Measurements from ENCODE around the gene COPA.

COPA gene

DNA sequence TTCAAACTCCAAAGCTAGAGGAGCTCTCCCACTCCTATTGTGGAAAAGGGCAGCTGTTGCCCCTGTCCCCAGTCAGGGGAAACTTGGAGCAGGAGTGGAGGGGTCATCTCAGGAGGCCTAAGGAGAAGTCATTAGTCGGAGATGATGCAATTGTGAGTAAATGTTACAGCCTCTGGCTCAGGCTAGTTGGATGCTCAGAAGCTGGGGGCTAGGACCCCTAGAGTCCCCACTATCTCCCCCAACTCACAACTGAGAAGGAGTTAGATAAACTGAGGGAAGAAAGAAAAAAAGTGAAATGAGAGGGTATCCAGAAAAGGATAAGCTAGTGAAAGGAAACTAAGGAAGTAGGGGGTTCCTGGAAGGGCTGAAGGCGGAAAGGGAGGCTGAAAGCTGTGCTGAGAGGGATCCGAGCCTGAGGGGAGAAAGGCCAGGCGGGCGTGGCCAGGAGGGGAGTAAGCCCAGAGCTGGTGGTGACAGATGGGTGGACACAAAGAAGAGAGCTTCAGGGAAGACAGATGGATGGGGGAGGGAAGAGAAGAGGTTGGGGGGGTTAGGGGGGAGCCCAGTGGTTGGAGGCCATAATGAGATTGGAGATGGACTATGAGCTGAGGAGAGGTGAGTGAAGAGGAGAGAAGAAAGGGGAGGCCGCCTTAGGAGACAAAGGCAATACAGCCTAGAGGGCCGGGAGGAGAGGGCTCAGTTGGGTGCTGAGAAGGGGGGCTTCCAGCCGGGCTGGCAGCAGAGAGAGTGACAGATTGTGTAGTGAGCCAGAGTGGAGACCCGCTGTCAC is 19.3 kb upstream of the COPA start:
- DNase-seq, result no peak

DNA sequence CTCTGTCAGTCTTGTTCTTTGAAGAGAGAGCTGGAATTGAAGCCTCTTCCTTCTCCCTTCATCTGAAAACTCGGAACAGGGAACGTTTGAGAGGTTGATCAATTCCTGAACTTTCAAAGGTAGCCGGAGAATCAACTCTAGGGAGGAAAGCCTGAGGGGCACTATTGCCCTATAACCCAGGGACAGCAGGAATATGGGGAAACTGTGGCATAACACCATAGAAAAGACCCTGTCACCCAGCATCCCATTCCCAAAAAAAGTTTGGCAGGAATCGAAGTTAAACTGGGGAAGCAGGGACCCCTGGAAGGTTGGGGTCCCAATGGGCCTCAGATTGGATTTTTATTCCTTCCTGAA is 18.7 kb upstream of the COPA start:
- no peak for DNase-seq

DNA sequence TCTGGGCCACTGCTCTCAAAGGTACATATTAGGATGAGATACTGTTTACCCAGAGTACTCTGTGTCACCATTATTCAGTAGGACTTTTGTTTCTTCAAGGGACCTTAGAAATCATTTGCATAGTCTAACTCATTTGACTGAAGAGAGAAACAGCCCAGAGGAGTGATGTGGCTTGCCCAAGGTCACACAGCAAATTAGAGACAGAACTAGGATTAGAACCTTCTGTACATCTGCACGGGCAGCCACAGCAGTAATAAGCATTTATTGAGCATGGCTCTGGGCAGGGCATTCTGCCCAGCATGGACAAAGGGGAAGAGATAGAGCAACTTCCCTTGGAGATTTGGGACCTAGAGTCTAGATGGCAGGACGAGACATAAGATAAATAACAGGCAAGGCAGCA is 18.1 kb upstream of the COPA start:
- DNase-seq, result no peak

DNA sequence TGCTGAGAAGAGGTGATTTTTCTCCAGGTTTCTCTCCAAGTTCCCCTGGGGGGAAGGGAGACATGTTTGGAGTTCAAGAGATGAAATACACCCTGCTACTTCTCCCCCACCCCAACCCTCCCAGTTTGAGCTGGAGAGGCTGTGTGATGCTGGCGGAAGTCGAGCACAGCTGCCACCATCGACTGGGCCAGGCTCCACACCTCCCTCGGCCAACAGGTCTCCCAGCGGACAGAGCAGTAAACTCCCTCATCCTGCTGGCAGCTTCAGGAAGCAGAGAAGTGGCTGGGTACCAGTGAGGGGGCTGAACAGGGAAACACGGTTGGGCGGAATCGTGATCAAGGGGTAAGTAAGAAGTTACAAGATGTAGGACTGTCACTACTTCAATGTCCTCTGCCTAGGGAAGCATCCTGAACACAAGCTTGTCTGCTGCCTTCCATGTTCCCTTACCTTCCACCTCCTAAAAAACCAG is 17.2 kb upstream of the COPA start:
- DNase-seq, result no peak

DNA sequence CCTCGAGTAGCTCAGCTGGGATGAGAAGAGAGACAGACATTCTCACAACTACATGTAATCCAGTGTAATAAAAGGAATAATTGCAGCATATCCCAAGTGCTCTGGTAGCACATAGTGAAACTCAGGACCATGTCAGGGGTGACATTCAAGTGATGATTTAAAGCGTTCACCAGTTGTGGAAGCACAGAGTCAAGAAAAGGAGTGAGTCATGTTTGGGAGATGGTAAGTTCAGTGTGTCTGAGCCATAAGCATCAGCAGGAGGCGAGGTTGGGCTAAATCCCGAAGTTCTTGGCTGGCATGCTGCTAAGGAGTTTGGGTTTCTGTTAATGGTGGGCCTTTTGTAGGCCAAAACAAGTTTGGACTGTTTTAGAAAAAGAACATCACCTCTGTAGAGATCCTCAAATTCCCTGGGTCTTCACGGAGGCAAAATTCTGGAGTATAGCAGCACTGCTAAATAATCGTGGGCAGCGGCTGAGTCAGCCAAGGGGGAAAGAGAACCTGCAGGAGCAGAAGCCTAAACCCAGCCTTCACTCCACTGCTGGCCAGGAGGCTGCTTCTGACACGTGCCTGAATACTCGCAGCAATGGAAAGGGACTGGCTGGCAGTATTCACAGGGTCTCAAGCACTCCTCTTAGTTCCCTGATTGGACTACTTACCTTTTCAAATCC is 16.6 kb upstream of the COPA start:
- DNase-seq, result no peak

DNA sequence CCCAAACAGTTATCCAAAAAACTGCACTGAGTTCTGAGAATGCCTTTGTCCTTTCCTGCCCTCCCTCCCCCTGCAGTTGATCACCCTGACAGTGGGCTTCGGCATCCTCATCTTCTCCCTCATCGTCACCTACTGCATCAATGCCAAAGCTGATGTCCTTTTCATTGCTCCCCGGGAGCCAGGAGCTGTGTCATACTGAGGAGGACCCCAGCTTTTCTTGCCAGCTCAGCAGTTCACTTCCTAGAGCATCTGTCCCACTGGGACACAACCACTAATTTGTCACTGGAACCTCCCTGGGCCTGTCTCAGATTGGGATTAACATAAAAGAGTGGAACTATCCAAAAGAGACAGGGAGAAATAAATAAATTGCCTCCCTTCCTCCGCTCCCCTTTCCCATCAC is 15.0 kb upstream of the COPA start:
- DNase-seq, result no peak

DNA sequence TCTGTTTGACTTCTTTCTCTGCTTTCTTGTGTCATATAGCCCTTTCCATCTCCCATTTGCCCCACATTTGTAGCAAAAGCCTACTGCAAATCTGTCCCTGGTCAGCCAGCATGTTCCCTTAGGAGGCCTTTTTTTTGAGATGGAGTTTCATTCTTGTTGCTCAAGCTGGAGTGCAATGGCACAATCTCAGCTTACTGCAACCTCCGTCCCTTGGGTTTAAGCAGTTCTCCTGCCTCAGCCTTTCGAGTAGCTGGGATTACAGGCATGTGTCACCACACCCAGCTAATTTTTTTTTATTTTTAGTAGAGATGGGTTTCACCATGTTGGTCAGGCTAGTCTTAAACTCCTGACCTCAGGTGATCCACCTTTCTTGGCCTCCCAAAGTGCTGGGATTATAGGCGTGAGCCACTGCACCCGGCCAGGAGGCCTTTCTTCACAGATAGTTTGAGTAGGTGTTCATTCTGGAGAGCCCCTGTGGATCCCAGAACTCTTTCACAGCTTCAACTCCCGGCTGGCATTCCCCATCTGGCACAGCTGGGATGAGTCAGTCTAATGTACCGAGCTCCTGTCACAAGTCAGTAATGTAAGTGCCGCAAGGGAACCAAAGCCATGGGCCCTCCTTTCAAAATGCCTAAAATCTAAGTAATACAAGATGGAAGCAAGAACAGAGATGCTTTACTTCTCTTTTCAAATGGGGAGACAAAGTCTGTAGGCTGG is 14.4 kb upstream of the COPA start:
- DNase-seq, result no peak

DNA sequence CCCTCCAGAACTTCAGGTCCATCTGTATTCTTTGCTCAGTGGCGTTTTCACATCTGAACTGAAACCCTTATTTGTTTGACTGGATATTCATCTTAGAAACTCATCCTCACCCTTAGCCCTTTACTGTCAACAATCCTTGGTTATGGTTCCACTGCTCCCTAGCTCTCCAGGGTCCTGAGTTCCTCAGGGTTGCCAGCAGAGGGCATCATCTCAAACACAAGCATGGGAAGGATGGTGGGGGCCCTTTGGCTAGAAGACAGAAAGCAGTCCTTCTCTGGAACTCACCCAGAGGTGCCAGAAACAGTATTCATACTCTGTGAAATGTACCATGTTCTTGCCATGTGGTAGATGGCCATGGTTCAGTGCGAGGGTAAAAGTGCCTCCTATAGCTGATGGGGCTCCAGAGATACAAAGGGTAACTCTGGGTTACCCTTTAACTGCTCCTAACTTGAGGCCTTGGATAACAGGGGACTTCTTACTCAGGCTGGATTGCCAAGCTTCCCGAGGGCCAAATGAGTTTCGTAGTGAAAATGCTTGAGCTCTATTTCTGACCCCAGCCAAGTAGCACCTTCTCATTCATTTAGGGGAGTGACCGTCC is 11.4 kb upstream of the COPA start:
- DNase-seq, result no peak

DNA sequence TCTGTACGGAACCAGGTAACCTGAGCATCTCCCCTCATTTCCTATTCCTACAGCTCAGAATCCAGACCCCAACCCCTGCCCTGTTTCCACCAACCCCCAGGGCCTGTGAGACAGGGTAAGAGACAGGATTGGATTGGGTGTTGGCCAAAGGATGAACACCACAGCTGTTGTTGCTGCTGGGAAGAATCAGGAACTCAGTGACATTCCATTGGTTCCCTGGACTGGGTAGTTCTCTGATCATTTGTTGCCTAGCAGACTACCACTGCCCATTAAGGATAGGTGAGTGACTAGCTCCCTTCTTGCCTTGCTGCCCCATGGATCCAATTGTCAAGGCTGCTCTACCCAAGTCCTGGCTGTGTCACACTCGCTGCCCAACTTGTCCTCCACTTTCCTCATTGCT is 10.2 kb upstream of the COPA start:
- no peak for DNase-seq

DNA sequence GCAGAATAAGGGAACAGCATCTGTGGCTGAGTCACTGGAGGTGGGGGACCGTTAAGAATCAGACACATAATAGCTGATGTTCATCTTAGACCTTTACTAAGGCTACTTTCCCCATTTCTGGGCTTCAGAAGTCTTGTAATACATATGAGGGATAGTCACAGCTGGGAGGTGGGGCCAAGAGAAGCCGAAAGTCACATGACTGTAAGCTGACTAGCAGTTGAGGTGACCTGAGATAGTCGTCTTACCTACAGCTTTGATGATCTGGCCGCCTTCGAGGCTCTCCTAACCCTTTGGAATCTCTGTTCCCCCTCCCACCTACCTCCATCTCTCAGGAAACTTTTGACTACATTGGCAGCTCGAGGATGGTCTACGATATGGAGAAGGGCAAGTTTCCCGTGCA is 9.5 kb upstream of the COPA start:
- no peak for DNase-seq

DNA sequence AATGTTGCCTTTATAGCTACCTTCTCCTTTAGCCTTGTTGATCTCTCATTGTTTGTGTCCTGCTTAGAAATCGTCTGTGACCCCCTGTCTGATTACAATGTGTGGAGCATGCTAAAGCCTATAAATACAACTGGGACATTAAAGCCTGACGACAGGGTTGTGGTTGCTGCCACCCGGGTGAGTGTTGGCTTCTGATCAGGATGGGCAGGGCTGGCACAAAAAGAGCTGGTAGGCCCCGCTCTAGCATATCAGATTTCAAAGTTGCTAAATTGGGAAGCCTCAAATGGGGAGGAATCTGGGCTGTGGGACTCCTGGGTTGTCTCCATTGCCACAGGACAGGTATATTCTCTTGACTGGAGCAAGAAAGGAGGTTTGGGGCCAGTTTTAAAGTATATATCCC is 8.6 kb upstream of the COPA start:
- DNase-seq, result no peak

DNA sequence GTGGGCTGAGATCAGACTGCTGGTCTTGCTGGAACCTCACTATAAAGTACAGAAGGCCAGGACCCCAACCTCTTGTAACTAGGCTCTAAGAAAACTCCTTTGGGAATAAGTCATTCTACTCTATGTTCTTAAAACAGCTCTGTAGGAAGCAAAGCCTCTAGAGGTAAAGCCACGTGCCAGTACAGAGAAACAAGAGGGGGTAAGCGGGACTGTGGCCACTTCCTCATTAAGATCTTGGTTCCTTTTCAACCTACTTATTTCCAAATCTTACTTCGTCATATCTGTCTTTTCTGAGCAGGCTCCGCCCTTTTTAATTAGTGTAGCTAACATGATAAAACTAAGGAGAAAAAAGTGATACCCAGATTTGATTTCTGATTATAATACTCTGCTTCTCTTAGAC is 3.9 kb upstream of the COPA start:
- DNase-seq, result no peak

DNA sequence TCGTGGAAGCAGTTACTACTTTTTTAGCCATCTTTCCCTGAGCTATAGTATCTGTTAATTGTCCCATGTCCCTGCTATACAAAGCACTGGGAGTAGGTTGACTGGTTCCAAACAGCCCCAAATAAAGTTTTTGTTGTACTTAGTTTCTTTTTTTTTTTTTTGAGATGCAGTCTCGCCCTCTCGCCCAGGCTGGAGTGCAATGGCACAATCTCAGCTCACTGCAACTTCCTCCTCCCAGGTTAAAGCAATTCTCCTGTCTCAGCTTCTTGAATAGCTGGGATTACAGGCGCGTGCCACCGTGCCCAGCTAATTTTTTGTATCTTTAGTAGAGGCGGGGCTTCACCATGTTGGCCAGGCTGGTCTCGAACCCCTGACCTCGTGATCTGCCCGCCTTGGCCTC is 3.4 kb upstream of the COPA start:
- DNase-seq, result no peak

DNA sequence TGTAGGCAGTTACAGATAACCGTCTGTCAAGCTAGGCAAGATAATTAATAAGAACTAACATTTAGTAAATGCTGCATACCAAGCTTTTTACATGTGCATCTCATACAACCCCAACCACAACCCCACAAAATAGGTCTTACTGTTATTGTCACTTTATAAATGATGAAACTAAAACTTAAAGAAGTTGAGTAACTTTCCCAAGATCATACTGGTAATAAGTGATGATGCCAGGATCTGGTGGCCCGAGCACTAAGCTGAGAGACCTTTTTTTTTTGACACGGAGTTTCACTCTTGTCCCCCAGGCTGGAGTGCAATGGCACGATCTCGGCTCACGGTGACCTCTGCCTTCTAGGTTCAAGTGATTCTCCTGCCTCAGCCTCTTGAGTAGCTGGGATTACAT is 1.9 kb upstream of the COPA start:
- no peak for DNase-seq

DNA sequence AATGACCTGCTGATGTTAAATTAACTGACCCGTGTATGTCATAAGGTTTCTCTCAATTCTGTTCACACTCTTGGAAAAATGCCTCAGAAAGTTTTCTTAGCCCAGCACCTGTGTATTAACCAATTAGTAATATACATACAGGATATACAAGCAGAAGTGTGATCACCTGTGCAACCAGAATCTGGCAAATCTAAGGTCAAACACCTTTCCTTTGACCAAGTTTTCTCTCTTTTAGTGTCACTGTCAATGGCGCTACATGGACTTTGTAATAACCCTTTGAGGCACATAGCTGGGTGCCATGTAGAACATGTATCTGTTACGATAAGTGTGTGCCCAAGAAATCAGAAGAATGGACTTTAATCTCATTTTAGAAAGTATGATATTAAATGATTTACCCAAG is 1.2 kb upstream of the COPA start:
- no peak for DNase-seq

DNA sequence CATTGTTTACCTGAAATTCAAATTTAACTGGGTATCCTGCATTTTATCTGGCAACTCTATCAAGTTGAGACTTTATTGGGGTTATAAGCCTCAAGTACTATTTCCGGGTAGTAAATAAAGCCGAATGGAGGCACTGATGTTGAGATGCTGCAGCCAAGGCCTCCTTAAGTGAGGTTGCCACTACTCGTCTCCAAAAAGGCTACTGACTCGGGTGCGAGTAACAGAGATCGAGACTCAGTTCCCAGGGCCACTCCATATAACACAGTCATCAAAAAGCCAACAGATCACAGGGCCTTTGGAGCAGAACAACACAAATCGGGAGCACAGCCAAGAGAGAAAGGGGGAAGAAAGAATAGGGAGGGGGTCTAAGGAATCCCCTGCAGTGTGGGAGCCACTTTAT is 524 bp downstream of the COPA start:
- DNase-seq, result no peak

DNA sequence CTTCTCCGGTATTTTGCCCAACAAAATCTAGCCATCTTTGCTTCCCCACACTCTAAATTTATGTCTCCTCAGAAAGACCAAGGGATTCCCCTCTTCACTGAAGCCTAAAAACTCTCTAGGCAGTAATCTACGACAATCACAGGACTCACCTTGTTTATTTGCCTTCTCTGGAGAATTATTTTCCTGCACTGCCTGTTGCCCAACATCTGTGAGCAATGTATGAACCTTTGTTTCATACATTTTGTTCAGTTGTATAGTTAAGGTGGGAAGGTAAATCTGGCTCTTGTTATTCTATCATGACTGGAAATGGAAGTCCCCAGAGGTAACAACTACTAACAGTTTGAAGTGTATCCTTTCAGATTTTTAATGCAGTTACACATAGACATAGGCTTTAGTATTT is 2.2 kb downstream of the COPA start:
- DNase-seq, result no peak

DNA sequence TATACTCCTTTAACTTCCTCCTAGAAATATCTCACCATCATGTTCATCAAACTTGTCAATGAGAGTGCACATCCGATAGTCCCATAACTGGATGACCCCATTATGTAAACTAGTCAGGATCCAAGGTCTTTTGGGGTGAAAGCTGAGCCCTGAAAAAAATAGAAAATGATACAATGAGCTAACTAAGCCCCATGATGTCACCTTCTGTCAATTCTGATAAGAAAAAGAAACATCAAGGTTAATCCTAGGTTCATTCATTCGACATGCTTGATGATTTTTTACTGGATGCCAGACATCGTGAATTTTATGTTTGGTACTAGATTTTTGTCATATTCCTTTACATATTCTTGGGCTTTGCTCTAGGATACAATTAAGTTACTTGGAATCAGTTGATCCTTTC is 2.9 kb downstream of the COPA start:
- no peak for DNase-seq

DNA sequence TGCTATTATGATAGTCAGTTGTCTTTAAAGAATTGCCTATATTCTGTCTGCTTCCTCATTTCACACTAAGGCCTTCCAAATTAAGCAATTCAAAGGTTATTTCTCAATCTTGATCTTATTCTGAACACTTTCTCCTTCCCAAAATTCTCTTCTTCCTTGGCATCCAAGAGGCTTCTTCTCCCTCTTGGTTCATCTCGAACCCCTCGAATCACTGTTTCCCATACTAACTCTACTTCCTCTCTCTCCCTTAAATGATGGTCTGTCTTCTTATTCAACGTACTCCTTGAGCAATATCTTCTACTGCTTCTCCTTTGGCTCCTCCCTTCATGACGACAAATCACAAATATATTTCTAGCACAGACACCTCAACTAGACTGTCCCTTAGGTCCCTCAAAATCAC is 4.5 kb downstream of the COPA start:
- DNase-seq, result no peak

DNA sequence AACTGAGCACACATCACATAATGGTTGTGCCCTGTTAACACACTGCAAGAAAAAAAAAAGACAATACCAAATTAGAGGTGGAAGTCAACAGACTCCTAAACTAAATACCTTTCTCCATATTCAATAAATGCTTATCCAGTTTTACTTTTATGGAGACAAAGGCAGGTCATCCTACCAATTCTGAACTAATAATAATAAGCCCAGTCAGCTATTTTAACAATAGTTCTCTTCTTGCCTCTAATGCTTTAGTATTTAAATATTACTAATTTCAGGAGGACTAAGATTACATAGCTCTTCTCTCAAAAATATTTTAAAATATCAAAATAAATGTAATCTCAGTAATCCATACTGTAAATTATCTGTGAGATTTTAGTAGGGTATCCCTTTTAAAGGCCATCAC is 10.5 kb downstream of the COPA start:
- DNase-seq, result no peak

DNA sequence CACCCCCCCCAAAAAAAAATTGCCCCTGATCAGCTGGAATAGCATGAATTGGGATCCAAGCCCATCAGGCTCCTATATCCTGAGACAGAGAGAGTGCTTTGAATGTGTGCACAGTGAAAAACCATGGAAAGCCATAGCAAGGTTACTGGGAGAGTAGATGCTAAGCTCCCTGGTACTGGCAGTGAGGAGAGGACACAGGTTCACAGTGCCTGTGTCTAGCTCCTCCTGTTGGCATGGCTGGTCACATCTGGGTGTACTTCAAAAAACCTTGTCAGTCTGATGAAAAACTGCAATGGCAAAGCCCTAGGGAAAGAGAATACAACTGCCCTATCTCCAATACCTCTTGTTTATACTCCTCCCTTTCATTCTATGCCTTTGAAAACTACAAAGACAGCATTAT is 12.9 kb downstream of the COPA start:
- DNase-seq, result no peak

DNA sequence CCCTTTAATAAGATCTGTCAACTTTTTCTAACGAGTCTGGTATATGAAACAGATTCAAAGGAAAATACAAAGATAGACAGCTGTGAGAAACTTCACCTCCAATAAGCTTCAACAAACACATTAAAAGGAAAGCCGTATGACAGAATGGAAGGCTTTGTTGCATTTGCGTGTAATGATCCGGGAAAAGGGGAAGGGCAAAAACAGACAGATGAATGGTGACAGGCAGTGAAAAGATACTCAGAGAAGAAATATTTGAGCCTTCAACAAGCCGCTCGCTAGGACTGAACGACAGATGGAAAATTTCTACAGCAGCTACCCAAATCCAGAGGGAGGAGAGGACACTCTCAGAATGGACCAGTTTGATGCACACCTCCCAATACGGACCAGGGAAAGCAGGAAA is 14.9 kb downstream of the COPA start:
- no peak for DNase-seq

DNA sequence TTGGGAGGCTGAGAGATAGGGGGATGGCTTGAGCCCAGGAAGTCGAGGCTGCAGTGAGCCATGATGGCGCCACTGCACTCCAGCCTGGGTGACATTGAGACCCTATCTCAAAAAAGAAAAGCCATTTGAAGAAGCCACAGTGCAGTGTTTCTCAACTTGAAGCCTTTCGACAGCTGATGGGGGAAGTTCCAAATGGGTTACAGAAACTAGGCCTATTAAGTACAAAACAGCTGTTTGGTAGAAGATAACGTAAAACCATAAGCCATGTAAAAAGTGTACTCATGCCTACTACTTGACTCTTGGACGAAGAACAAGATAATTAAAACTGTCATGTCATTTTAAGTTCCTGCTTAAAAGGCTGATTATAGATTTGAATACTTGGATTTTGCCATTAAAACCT is 16.6 kb downstream of the COPA start:
- DNase-seq, result no peak

DNA sequence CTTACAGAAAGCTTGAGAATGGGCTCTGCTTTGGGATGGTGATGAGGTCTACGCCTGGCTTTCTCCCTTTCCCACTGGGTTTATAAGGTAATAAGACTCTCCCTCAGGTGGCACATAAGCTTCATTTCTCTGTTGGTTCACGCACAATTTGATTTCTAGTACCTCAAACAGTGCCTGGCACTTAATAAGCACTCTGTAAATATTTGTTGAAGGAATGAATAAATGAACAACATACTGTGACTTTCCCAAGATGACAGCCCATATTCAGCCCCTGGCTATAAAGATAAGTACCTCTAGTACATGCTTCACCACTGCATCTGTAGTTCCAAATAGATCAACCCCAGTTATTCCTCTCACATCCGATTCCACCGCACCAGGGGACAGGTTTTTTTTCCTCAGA is 17.8 kb downstream of the COPA start:
- DNase-seq, result no peak
